K562 (cell line): ENCODE data around the gene OCIAD2.
"Not testable (repeated sequence)": the region's sequence is repeated elsewhere in the genome, so short reads cannot be mapped to it uniquely, and the experiment has no call there.

Experiments used
- E2F8 ChIP-seq: fragments of 450-650 bp; IDR thresholded peaks from 2 replicates; pipeline ENCODE4 v1.7.1; 2018; ENCODE audit warnings: mild to moderate bottlenecking, low read depth; ENCODE audit not compliant: partially characterized antibody
- FOXA1 ChIP-seq: fragments of 450-650 bp; IDR thresholded peaks from 2 replicates; pipeline ENCODE4 v1.6.1; 2016; ENCODE audit warnings: mild to moderate bottlenecking, borderline replicate concordance
- FOXK1 ChIP-seq: sonication (generic); formaldehyde crosslinking; IDR thresholded peaks from 2 replicates; pipeline ENCODE4 v1.8.0; 2022; ENCODE audit warnings: missing genetic modification reagents, mild to moderate bottlenecking, borderline replicate concordance
- JUN ChIP-seq, 2 experiments: sonication (generic) in 1 of 2; formaldehyde crosslinking in 1 of 2; IDR thresholded peaks; 2 replicates each; pipeline versions ENCODE4 v1.6.1 to v1.8.0; 2012 to 2022; ENCODE audit warnings: borderline replicate concordance in 2 of 2, mild to moderate bottlenecking in 2 of 2, improper control_type of control experiment in 1 of 2, low read depth in 1 of 2, low read length in 1 of 2, missing genetic modification reagents in 1 of 2
- POLR2A ChIP-seq: fragments of 450-650 bp; conservative IDR thresholded peaks from 2 replicates; pipeline ENCODE4 v1.6.1; 2016
- SMC3 ChIP-seq: conservative IDR thresholded peaks from 2 replicates; pipeline ENCODE4 v1.6.1; 2011; ENCODE audit warnings: low read depth, low read length, improper control_type of control experiment; ENCODE audit not compliant: insufficient read depth
- ZBED1 ChIP-seq: IDR thresholded peaks from 2 replicates; pipeline ENCODE4 v1.6.1; 2014
- ZNF274 ChIP-seq: IDR thresholded peaks from 2 replicates; pipeline ENCODE4 v1.6.1; 2011; ENCODE audit warnings: low read depth, mild to moderate bottlenecking, low read length, moderate library complexity, borderline replicate concordance
- TF ChIP-seq, protein P1 (sequence below), 3 experiments: IDR thresholded peaks in 2 of 3; conservative IDR thresholded peaks in 1 of 3; 2 replicates each; pipeline ENCODE4 v1.5.1; 2011 to 2012; ENCODE audit warnings: low read length in 3 of 3, mild to moderate bottlenecking in 3 of 3, control low read depth in 2 of 3, improper control_type of control experiment in 1 of 3, inconsistent platforms in 1 of 3, low read depth in 1 of 3, mixed read lengths in 1 of 3, moderate library complexity in 1 of 3; ENCODE audit not compliant: insufficient read depth in 2 of 3
- TF ChIP-seq, protein P2 (sequence below): sonication (generic); formaldehyde crosslinking; IDR thresholded peaks from 2 replicates; pipeline ENCODE4 v1.8.1; 2023; ENCODE audit warnings: mild to moderate bottlenecking, missing genetic modification reagents

DNA sequence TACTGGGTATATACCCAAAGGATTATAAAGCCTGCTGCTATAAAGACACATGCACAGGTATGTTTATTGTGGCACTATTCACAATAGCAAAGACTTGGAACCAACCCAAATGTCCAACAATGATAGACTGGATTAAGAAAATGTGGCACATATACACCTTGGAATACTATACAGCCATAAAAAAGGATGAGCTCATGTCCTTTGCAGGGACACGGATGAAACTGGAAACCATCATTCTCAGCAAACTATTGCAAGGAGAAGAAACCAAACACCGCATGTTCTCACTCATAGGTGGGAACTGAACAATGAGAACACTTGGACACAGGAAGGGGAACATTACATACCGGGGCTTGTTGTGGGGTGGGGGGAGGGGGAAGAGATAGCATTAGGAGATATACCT, 16.8 kb downstream of the OCIAD2 start:
- not testable (repeated sequence) for TF ChIP-seq SMC3; JUN (IDR thresholded peaks at IDR 0.05; ENCODE audit: borderline replicate concordance, low read depth, low read length); JUN (CRISPR knock-in tag; IDR thresholded peaks at IDR 0.05; ENCODE audit: borderline replicate concordance); POLR2A; FOXK1 (CRISPR knock-in tag); ZNF274; ZBED1; FOXA1; E2F8
- TF ChIP-seq, protein P1, sequence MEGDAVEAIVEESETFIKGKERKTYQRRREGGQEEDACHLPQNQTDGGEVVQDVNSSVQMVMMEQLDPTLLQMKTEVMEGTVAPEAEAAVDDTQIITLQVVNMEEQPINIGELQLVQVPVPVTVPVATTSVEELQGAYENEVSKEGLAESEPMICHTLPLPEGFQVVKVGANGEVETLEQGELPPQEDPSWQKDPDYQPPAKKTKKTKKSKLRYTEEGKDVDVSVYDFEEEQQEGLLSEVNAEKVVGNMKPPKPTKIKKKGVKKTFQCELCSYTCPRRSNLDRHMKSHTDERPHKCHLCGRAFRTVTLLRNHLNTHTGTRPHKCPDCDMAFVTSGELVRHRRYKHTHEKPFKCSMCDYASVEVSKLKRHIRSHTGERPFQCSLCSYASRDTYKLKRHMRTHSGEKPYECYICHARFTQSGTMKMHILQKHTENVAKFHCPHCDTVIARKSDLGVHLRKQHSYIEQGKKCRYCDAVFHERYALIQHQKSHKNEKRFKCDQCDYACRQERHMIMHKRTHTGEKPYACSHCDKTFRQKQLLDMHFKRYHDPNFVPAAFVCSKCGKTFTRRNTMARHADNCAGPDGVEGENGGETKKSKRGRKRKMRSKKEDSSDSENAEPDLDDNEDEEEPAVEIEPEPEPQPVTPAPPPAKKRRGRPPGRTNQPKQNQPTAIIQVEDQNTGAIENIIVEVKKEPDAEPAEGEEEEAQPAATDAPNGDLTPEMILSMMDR (IDR thresholded peaks at IDR 0.05 in 2 of 3, conservative IDR thresholded peaks at IDR 0.05 in 1 of 3; ENCODE audit: insufficient read depth in 2 of 3, low read depth in 1 of 3, low read length in 3 of 3), result not testable (repeated sequence)
- TF ChIP-seq, protein P2, sequence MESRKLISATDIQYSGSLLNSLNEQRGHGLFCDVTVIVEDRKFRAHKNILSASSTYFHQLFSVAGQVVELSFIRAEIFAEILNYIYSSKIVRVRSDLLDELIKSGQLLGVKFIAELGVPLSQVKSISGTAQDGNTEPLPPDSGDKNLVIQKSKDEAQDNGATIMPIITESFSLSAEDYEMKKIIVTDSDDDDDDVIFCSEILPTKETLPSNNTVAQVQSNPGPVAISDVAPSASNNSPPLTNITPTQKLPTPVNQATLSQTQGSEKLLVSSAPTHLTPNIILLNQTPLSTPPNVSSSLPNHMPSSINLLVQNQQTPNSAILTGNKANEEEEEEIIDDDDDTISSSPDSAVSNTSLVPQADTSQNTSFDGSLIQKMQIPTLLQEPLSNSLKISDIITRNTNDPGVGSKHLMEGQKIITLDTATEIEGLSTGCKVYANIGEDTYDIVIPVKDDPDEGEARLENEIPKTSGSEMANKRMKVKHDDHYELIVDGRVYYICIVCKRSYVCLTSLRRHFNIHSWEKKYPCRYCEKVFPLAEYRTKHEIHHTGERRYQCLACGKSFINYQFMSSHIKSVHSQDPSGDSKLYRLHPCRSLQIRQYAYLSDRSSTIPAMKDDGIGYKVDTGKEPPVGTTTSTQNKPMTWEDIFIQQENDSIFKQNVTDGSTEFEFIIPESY, result not testable (repeated sequence)
